Measurements from ENCODE around the gene TACR1. TPM values are rescaled to one million over a fixed set of nuclear protein-coding genes. Genes with fewer than 3 reads are reported as not detected.
"Not testable (repeated sequence)": the region's sequence is repeated elsewhere in the genome, so short reads cannot be mapped to it uniquely, and the experiment has no call there.

The TACR1 gene
- not detected in 2 replicates for total RNA-seq (2021)
- Bru-seq, nascent RNA: percentile 9 among the genes with signal in this experiment
- BruChase-seq, experiment 1, labeled RNA remaining after a 2-hour chase: percentile 6 among the genes with signal in this experiment
- BruChase-seq, experiment 2, labeled RNA remaining after a 6-hour chase: percentile 2 among the genes with signal in this experiment
- long read RNA-seq: 0 reads

- peaks cover 34% of the 10 kb centered on the region; the same call in 1 of the 2 replicates for H3K27me3 ChIP-seq (ENCODE audit: insufficient read depth, low read depth)
- DNase-seq: peak; percentile 38 to 54
- H3K4me2 ChIP-seq: peak within 1 kb of the TSS; percentile 95
- no peaks in the 10 kb centered on the region for H4K20me1 ChIP-seq (ENCODE audit: insufficient read depth)
- no peaks in the 10 kb centered on the region for H3F3A ChIP-seq (ENCODE audit: insufficient read depth, low read depth)
- H3K27ac ChIP-seq: no peak within 1 kb of the TSS
- H3K9me3 ChIP-seq (ENCODE audit: insufficient read depth, low read depth): no peaks in the 10 kb centered on the region
- intact Hi-C loops (cut with micrococcal nuclease; ENCODE audit: unreplicated experiment): loop anchor here (1.0 kb wide), 1 partner anchor 205 kb away; no protein-coding TSS in a partner anchor
- H2AFZ ChIP-seq: peak within 1 kb of the TSS; percentile 86
- no peak for TF ChIP-seq EZH2 (IDR thresholded peaks at IDR 0.05; ENCODE audit: low read depth)
- peak; percentile 57; the same call in 1 of the 2 replicates for TF ChIP-seq CTCF (conservative IDR thresholded peaks at IDR 0.05)
- no peaks in the 10 kb centered on the region for H3K9me2 ChIP-seq (ENCODE audit: insufficient read depth)
- H3K4me1 ChIP-seq (replicated peaks; ENCODE audit: insufficient read depth): peaks cover 6% of the 10 kb centered on the region
- H3K4me3 ChIP-seq: peak within 1 kb of the TSS; percentile 72
- H3K79me2 ChIP-seq (ENCODE audit: low read depth): no peaks in the 10 kb centered on the region
- no peaks in the 10 kb centered on the region for H3K36me3 ChIP-seq (ENCODE audit: low read depth)
- ChIA-PET CTCF (no interaction called here), POLR2A (ENCODE audit: unreplicated experiment) (interaction anchor here (0.6 kb wide), 2 partner anchors 155 to 503 kb away, joined by 3 to 4 read pairs; no protein-coding TSS in a partner anchor)
- BruUV-seq (replicated peaks): no TSS peak
Observed at GRCh38 chr2:75199428-75200011, at the start of gene TACR1. TACR1 (minus strand) TSS chr2:75199520; CDS start chr2:75198934, 586 bp downstream.

- H2AFZ ChIP-seq; H3K4me2 ChIP-seq; H3K4me3 ChIP-seq; H3F3A ChIP-seq (ENCODE audit: insufficient read depth, low read depth); H3K9me2 ChIP-seq (ENCODE audit: insufficient read depth); DNase-seq; H3K27me3 ChIP-seq (ENCODE audit: insufficient read depth, low read depth); BruUV-seq (replicated peaks); H3K79me2 ChIP-seq (ENCODE audit: low read depth); H3K36me3 ChIP-seq (ENCODE audit: low read depth); H3K27ac ChIP-seq; intact Hi-C loops (cut with micrococcal nuclease; ENCODE audit: unreplicated experiment); H4K20me1 ChIP-seq (ENCODE audit: insufficient read depth); CTCF ChIA-PET; H3K4me1 ChIP-seq (replicated peaks; ENCODE audit: insufficient read depth); POLR2A ChIA-PET (ENCODE audit: unreplicated experiment): not testable (repeated sequence)
- peaks cover 35% of the 10 kb centered on the region for H3K9me3 ChIP-seq (ENCODE audit: insufficient read depth, low read depth)
Observed at GRCh38 chr2:75248581-75248980, 49.3 kb upstream of the TACR1 start.

GRCh38 chr2:75246441-75247167 lies 47.3 kb upstream of the TACR1 start:
- H2AFZ ChIP-seq: no peak overlapping the region
- no peaks in the 10 kb centered on the region for H4K20me1 ChIP-seq (ENCODE audit: insufficient read depth)
- intact Hi-C loops (cut with micrococcal nuclease; ENCODE audit: unreplicated experiment): no loop called here
- H3K9me3 ChIP-seq (ENCODE audit: insufficient read depth, low read depth): peaks cover 54% of the 10 kb centered on the region
- TF ChIP-seq EZH2 (IDR thresholded peaks at IDR 0.05; ENCODE audit: low read depth) (no peak), CTCF (conservative IDR thresholded peaks at IDR 0.05) (no peak)
- no peaks in the 10 kb centered on the region for H3K9me2 ChIP-seq (ENCODE audit: insufficient read depth)
- peaks cover 4% of the 10 kb centered on the region; the same call in 1 of the 2 replicates for H3K36me3 ChIP-seq (ENCODE audit: low read depth)
- ChIA-PET CTCF (no interaction called here), POLR2A (ENCODE audit: unreplicated experiment) (interaction anchor here (0.5 to 0.7 kb wide), 2 partner anchors 656 to 659 kb away, joined by 4 to 7 read pairs; no protein-coding TSS in a partner anchor)
- H3K4me1 ChIP-seq (replicated peaks; ENCODE audit: insufficient read depth): no peaks in the 10 kb centered on the region
- H3K79me2 ChIP-seq (ENCODE audit: low read depth): no peaks in the 10 kb centered on the region
- DNase-seq: no peak
- H3F3A ChIP-seq (ENCODE audit: insufficient read depth, low read depth): no peaks in the 10 kb centered on the region; the same call in 1 of the 2 replicates
- H3K4me2 ChIP-seq: no peak overlapping the region
- BruUV-seq (replicated peaks): no TSS peak
- H3K27me3 ChIP-seq (ENCODE audit: insufficient read depth, low read depth): no peaks in the 10 kb centered on the region
- H3K4me3 ChIP-seq: no peak overlapping the region
- H3K27ac ChIP-seq: no peak overlapping the region
